Body of pancreas (tissue), 4 donors: Measurements from ENCODE around the gene CDH16. TPM values are rescaled to one million over a fixed set of nuclear protein-coding genes. Genes with fewer than 3 reads are reported as not detected.

Experiments
- ATAC-seq: fragments of 150-250 bp; one replicate; pipeline ENCODE4 v1.9.1; 2016
- DNase-seq, 4 donors: peaks; one replicate each; pipeline ENCODE4 v3.0.0-alpha.2; 2019
- H3K27ac ChIP-seq, 4 donors: fragments of 200-600 bp; sonication (generic); 1 replicate in 3 of 4; 2 replicates in 1 of 4; pipeline versions ENCODE4 v1.5.1 to v1.6.1; 2016 to 2019; ENCODE audit warnings: mild to moderate bottlenecking in 1 of 4, mixed read lengths in 1 of 4, moderate library complexity in 1 of 4
- H3K27me3 ChIP-seq, 2 donors: fragments of 200-600 bp; sonication (generic); one replicate each; pipeline ENCODE4 v1.6.0; 2016; ENCODE audit warnings: mild to moderate bottlenecking in 1 of 2
- H3K36me3 ChIP-seq, 2 donors: fragments of 200-600 bp; sonication (generic); replicated peaks in 1 of 2; 2 replicates each; pipeline ENCODE4 v1.5.1; 2016; ENCODE audit warnings: low read depth in 2 of 2; ENCODE audit not compliant: insufficient read depth in 1 of 2
- H3K4me1 ChIP-seq: fragments of 200-600 bp; sonication (generic); one replicate; pipeline ENCODE4 v1.6.0; 2016
- H3K4me3 ChIP-seq, 2 donors: fragments of 200-600 bp; sonication (generic); 1 replicate in 1 of 2; 2 replicates in 1 of 2; pipeline ENCODE4 v1.5.1; 2016 to 2019
- H3K9me3 ChIP-seq, 3 donors: fragments of 200-600 bp; sonication (generic); 1 replicate in 2 of 3; 2 replicates in 1 of 3; pipeline ENCODE4 v1.5.1; 2016
- POLR2A ChIP-seq, 3 donors: fragments of 450-650 bp; IDR thresholded peaks; one replicate each; pipeline ENCODE4 v1.6.1; 2016; ENCODE audit warnings: antibody characterized with exemption in 3 of 3, mild to moderate bottlenecking in 2 of 3
- WGBS, 2 donors: methylation state at CpG; one replicate each; pipeline ENCODE4 v1.1.5; 2017; 5-methylcytosine and 5-hydroxymethylcytosine counted together
- intact Hi-C: fragments of 100-400 bp; cut with DNase I; formaldehyde crosslinking; loops from one replicate; pipeline ENCODE4 v1.15.1; 2023
- total RNA-seq, 2 donors: library from RNA; depleted of rRNA; stranded (reverse); fragments of >200 nt; gene quantifications; one replicate each; pipeline ENCODE4 v1.1.0, GENCODE V29; 2016
- TF ChIP-seq, protein P1 (sequence below), 7 experiments: fragments of 450-650 bp in 4 of 7; fragments of 200-600 bp in 3 of 7; sonication (generic) in 3 of 7; IDR thresholded peaks; one replicate each; pipeline ENCODE4 v1.5.1; 2016 to 2019; ENCODE audit warnings: antibody characterized with exemption in 7 of 7

The CDH16 gene
- total RNA-seq, 2 donors from 2014 or later = not detected

DNA sequence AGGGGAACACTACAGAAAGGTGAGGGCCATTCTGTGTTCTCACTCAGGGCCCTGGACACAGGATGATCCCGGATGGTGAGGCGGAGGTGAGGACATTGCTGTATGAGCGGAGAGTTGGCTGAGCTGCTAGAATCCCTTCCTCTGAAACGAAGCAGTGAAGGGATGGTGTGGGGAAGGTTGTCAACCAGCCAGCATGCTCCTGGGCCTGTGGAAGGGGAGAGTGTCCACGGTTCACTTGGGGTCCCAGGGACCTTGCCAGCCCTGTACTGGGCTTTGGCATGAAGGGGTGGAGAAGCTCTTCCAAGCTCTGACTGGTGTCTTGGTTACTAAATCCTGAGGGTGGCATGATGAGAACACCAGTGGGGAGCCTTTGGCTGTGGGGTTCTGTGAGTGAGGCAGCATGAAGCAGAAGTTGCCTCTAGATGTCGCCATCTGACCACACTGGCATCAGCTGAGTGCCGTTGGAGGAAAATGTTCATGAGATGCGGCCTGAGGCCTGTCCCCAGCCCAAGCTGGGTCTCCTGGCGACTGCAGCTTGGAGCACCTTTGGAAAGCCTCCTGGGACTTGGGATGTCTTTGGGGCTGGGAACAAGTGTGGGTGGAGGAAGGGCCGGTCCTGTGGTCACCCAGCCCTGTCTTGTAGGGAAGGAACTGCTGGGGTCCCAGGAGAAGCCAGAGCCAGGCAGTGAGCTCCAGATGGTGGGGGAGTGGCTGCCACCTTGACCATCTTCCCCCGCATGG is 23.6 kb downstream of the CDH16 start:
- ATAC-seq (peak; percentile 74), DNase-seq (peak; percentile 68 to 73 (median 70))
- H3K27me3 ChIP-seq = no peaks in the 10 kb centered on the region
- H3K4me3 ChIP-seq = no peak overlapping the region
- no peak for TF ChIP-seq POLR2A (IDR thresholded peaks at IDR 0.05)
- TF ChIP-seq, protein P1, sequence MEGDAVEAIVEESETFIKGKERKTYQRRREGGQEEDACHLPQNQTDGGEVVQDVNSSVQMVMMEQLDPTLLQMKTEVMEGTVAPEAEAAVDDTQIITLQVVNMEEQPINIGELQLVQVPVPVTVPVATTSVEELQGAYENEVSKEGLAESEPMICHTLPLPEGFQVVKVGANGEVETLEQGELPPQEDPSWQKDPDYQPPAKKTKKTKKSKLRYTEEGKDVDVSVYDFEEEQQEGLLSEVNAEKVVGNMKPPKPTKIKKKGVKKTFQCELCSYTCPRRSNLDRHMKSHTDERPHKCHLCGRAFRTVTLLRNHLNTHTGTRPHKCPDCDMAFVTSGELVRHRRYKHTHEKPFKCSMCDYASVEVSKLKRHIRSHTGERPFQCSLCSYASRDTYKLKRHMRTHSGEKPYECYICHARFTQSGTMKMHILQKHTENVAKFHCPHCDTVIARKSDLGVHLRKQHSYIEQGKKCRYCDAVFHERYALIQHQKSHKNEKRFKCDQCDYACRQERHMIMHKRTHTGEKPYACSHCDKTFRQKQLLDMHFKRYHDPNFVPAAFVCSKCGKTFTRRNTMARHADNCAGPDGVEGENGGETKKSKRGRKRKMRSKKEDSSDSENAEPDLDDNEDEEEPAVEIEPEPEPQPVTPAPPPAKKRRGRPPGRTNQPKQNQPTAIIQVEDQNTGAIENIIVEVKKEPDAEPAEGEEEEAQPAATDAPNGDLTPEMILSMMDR (IDR thresholded peaks at IDR 0.05) = peak; percentile 70 to 86 (median 76)
- no peaks in the 10 kb centered on the region for H3K9me3 ChIP-seq
- H3K4me1 ChIP-seq = peaks cover 10% of the 10 kb centered on the region
- H3K36me3 ChIP-seq = no peaks in the 10 kb centered on the region
- intact Hi-C loops = no loop called here
- WGBS, 2 donors = 44 to 53% methylated on average over 7 to 11 of the region's 11 CpGs
- no peak overlapping the region for H3K27ac ChIP-seq

GRCh38 chr16:66894055-66894454 is 24.6 kb downstream of the CDH16 start:
- no peaks in the 10 kb centered on the region for H3K4me1 ChIP-seq
- H3K4me3 ChIP-seq = no peak overlapping the region
- ATAC-seq = no peak
- no peaks in the 10 kb centered on the region for H3K27me3 ChIP-seq
- 67% methylated on average over 2 of the region's 2 CpGs; no CpG with 5 or more reads in 1 of the 2 donors for WGBS, 2 donors
- H3K27ac ChIP-seq = no peak overlapping the region
- intact Hi-C loops = no loop called here
- no peaks in the 10 kb centered on the region for H3K36me3 ChIP-seq
- no peaks in the 10 kb centered on the region for H3K9me3 ChIP-seq
- DNase-seq = no peak
- no peak for TF ChIP-seq POLR2A (IDR thresholded peaks at IDR 0.05)
- TF ChIP-seq, protein P1 (IDR thresholded peaks at IDR 0.05) = no peak

DNA sequence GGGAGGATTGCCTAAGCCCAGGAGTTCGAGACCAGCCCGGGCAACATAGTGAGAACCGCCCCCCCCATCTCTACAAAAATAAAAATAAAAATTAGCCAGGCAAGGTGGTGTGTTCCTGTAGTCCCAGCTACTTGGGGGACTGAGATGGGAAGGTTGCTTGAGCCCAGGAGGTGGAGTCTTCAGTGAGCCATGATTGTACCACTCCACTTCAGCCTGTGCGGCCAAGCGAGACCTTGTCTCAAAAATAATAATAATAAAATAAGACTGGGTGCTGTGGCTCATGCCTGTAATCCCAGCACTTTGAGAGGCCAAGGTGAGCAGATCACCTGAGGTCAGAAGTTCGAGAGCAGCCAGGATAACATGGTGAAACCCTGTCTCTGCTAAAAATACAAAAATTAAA is 26.9 kb downstream of the CDH16 start:
- Histone ChIP-seq H3K4me1 (no peaks in the 10 kb centered on the region), H3K36me3 (no peaks in the 10 kb centered on the region), H3K9me3 (no peaks in the 10 kb centered on the region), H3K27ac (no peak overlapping the region), H3K27me3 (no peaks in the 10 kb centered on the region), H3K4me3 (no peak overlapping the region)
- TF ChIP-seq, protein P1 (IDR thresholded peaks at IDR 0.05) = no peak
- no peak for TF ChIP-seq POLR2A (IDR thresholded peaks at IDR 0.05)
- 89 to 93% methylated on average over 6 of the region's 6 CpGs for WGBS, 2 donors
- ATAC-seq = no peak
- no peak for DNase-seq
- intact Hi-C loops = no loop called here

GRCh38 chr16:66891360-66891759 is 27.3 kb downstream of the CDH16 start:
- TF ChIP-seq, protein P1 (IDR thresholded peaks at IDR 0.05) = no peak
- no peak for TF ChIP-seq POLR2A (IDR thresholded peaks at IDR 0.05)
- Histone ChIP-seq H3K27ac (no peak overlapping the region), H3K36me3 (peaks cover 0 to 2% of the 10 kb centered on the region in 2 donors), H3K4me3 (no peak overlapping the region), H3K9me3 (no peaks in the 10 kb centered on the region), H3K27me3 (no peaks in the 10 kb centered on the region), H3K4me1 (no peaks in the 10 kb centered on the region)
- DNase-seq (no peak), ATAC-seq (no peak)
- intact Hi-C loops = no loop called here
- WGBS, 2 donors = 70 to 81% methylated on average over 4 of the region's 4 CpGs

GRCh38 chr16:66890799-66891198 is 27.9 kb downstream of the CDH16 start:
- no peak for ATAC-seq
- H3K4me1 ChIP-seq = no peaks in the 10 kb centered on the region
- H3K27ac ChIP-seq = no peak overlapping the region
- H3K4me3 ChIP-seq = no peak overlapping the region
- no peaks in the 10 kb centered on the region for H3K9me3 ChIP-seq
- TF ChIP-seq POLR2A (IDR thresholded peaks at IDR 0.05) = no peak
- TF ChIP-seq, protein P1 (IDR thresholded peaks at IDR 0.05) = no peak
- WGBS, 2 donors = 46 to 47% methylated on average over 2 of the region's 2 CpGs
- no peaks in the 10 kb centered on the region for H3K27me3 ChIP-seq
- intact Hi-C loops = no loop called here
- H3K36me3 ChIP-seq = peaks cover 0 to 5% of the 10 kb centered on the region in 2 donors
- no peak for DNase-seq
